ENCODE results near the gene ICE1. TPM values are rescaled to one million over a fixed set of nuclear protein-coding genes. Genes with fewer than 3 reads are reported as not detected.
"Not testable (repeated sequence)": the region's sequence is repeated elsewhere in the genome, so short reads cannot be mapped to it uniquely, and the experiment has no call there.

Gene ICE1
- total and polyA plus RNA-seq, 8 donors: 4.0 to 15.0 (median 9.3) TPM

- H3K27ac ChIP-seq: no peak overlapping the region
- H3K4me3 ChIP-seq: no peak overlapping the region
- H3K36me3 ChIP-seq: no peaks in the 10 kb centered on the region
- intact Hi-C loops (cut with DNase I): no loop called here
- FAIRE-seq (no peak), DNase-seq (no peak), ATAC-seq (no peak)
- TF ChIP-seq CTCF (IDR thresholded peaks at IDR 0.05): no peak
- no peaks in the 10 kb centered on the region for H3K4me1 ChIP-seq
- WGBS, 2 donors: 91 to 96% methylated on average over 5 of the region's 5 CpGs
- no peaks in the 10 kb centered on the region for H3K9me3 ChIP-seq
- no peaks in the 10 kb centered on the region for H3K27me3 ChIP-seq
Measured at GRCh38 chr5:5404381-5404780, 18.1 kb upstream of the ICE1 start.

GRCh38 chr5:5405441-5405840 is 17.0 kb upstream of the ICE1 start:
- ATAC-seq: no peak
- intact Hi-C loops (cut with DNase I): no loop called here
- H3K9me3 ChIP-seq: no peaks in the 10 kb centered on the region
- H3K27me3 ChIP-seq: no peaks in the 10 kb centered on the region
- DNase-seq: no peak
- no peak for FAIRE-seq
- H3K4me3 ChIP-seq: no peak overlapping the region
- H3K36me3 ChIP-seq: no peaks in the 10 kb centered on the region
- WGBS, 2 donors: 95 to 100% methylated on average over 1 of the region's 1 CpG
- no peaks in the 10 kb centered on the region for H3K4me1 ChIP-seq
- TF ChIP-seq CTCF (IDR thresholded peaks at IDR 0.05): no peak
- no peak overlapping the region for H3K27ac ChIP-seq

- TF ChIP-seq CTCF (IDR thresholded peaks at IDR 0.05): no peak
- no peak overlapping the region for H3K27ac ChIP-seq
- H3K9me3 ChIP-seq: no peaks in the 10 kb centered on the region
- no peaks in the 10 kb centered on the region for H3K36me3 ChIP-seq
- 94 to 95% methylated on average over 5 of the region's 5 CpGs for WGBS, 2 donors
- FAIRE-seq (no peak), DNase-seq (no peak), ATAC-seq (no peak)
- intact Hi-C loops (cut with DNase I): no loop called here
- no peaks in the 10 kb centered on the region for H3K27me3 ChIP-seq
- no peak overlapping the region for H3K4me3 ChIP-seq
- H3K4me1 ChIP-seq: no peaks in the 10 kb centered on the region
Measured at GRCh38 chr5:5407924-5408323, 14.6 kb upstream of the ICE1 start.

GRCh38 chr5:5409151-5409810 is 13.2 kb upstream of the ICE1 start:
- Histone ChIP-seq H3K36me3 (no peaks in the 10 kb centered on the region), H3K4me3 (no peak overlapping the region), H3K27me3 (no peaks in the 10 kb centered on the region), H3K4me1 (no peaks in the 10 kb centered on the region), H3K27ac (no peak overlapping the region), H3K9me3 (no peaks in the 10 kb centered on the region)
- FAIRE-seq: no peak
- no peak for ATAC-seq
- intact Hi-C loops (cut with DNase I): no loop called here
- WGBS, 2 donors: 97 to 98% methylated on average over 4 of the region's 4 CpGs
- no peak for TF ChIP-seq CTCF (IDR thresholded peaks at IDR 0.05)
- no peak for DNase-seq

- not testable (repeated sequence) for FAIRE-seq, ATAC-seq
- intact Hi-C loops (cut with DNase I): loop anchor here in 1 of 3 donors (10.0 kb wide), 1 partner anchor 539 kb away; no protein-coding TSS in a partner anchor
Measured at GRCh38 chr5:5413856-5414255, 8.6 kb upstream of the ICE1 start.

More at GRCh38 chr5:5413856-5414255, 8.6 kb upstream of the ICE1 start:
- DNase-seq, H3K4me1 ChIP-seq, H3K27me3 ChIP-seq, H3K4me3 ChIP-seq, H3K36me3 ChIP-seq, H3K27ac ChIP-seq, H3K9me3 ChIP-seq: not testable (repeated sequence)
- 59 to 93% methylated on average over 5 of the region's 5 CpGs for WGBS, 2 donors
